IMR-90 (cell line): ENCODE data around the gene CDK14. TPM values are rescaled to one million over a fixed set of nuclear protein-coding genes. Genes with fewer than 3 reads are reported as not detected.

Source experiments
- ATAC-seq: fragments of 200-7000 bp; cut with Tn5 transposase; 2 replicates; pipeline ENCODE4 v1.9.1; 2020; ENCODE audit warnings: low read depth, mild to moderate bottlenecking, moderate library complexity
- BruUV-seq: library from RNA; stranded (reverse); fragments of 400-500 nt; replicated peaks from 2 replicates; lab custom pipeline; 2021; lab: Mats Ljungman, UMichigan
- CTCF ChIA-PET: fragments of 300-600 bp; formaldehyde crosslinking; extraction: SDS; loops from one replicate; lab custom pipeline; 2021; ENCODE audit warnings: antibody characterized with exemption; lab: Yijun Ruan, JAX
- POLR2A ChIA-PET: fragments of 300-600 bp; sonication (Branson Sonifier 250); formaldehyde crosslinking; loops from one replicate; lab custom pipeline; 2022; ENCODE audit warnings: antibody characterized with exemption; ENCODE audit not compliant: unreplicated experiment; lab: Charles Lee
- DNase-seq: peaks from one replicate; pipeline ENCODE4 v3.0.0; 2013
- H2AFZ ChIP-seq: replicated peaks from 2 replicates; pipeline ENCODE3; 2013; ENCODE audit warnings: low read length, mild to moderate bottlenecking; ENCODE audit not compliant: poor library complexity
- H2AK5ac ChIP-seq: 2 replicates; pipeline ENCODE4 v1.6.1; 2013; ENCODE audit warnings: low read depth, low read length, inconsistent platforms
- H2AK9ac ChIP-seq: replicated peaks from 2 replicates; pipeline ENCODE3; 2013; ENCODE audit warnings: mild to moderate bottlenecking, low read depth, low read length, moderate library complexity; ENCODE audit not compliant: poor library complexity
- H2BK120ac ChIP-seq: 2 replicates; pipeline ENCODE4 v1.6.1; 2013; ENCODE audit warnings: low read depth, low read length, inconsistent platforms
- H2BK15ac ChIP-seq: 3 replicates; pipeline ENCODE4 v1.6.1; 2013; ENCODE audit warnings: low read depth, low read length, inconsistent platforms
- H2BK20ac ChIP-seq: 2 replicates; pipeline ENCODE4 v1.6.1; 2013; ENCODE audit warnings: low read depth, mild to moderate bottlenecking, inconsistent platforms, low read length, moderate library complexity
- H2BK5ac ChIP-seq: 2 replicates; pipeline ENCODE4 v1.6.1; 2013; ENCODE audit warnings: mild to moderate bottlenecking, low read depth, low read length, inconsistent platforms; ENCODE audit not compliant: poor library complexity, severe bottlenecking
- H3K14ac ChIP-seq: replicated peaks from 2 replicates; pipeline ENCODE4 v1.6.1; 2013; ENCODE audit warnings: low read depth, low read length, inconsistent platforms
- H3K18ac ChIP-seq: 2 replicates; pipeline ENCODE4 v1.6.1; 2013; ENCODE audit warnings: low read depth, low read length, control low read depth
- H3K23ac ChIP-seq: 2 replicates; pipeline ENCODE4 v1.6.1; 2013; ENCODE audit warnings: low read depth, low read length, inconsistent platforms
- H3K27ac ChIP-seq: 2 replicates; pipeline ENCODE4 v1.5.1; 2013; ENCODE audit warnings: mild to moderate bottlenecking, control low read depth, low read length; ENCODE audit not compliant: insufficient read depth
- H3K27me3 ChIP-seq: 2 replicates; pipeline ENCODE4 v1.6.1; 2013; ENCODE audit warnings: low read length; ENCODE audit not compliant: control insufficient read depth, insufficient read depth
- H3K36me3 ChIP-seq: 2 replicates; pipeline ENCODE4 v1.6.1; 2013; ENCODE audit warnings: low read length, mixed read lengths; ENCODE audit not compliant: control insufficient read depth, insufficient read depth
- H3K4ac ChIP-seq: 2 replicates; pipeline ENCODE4 v1.6.1; 2013; ENCODE audit warnings: low read depth, low read length, inconsistent platforms
- H3K4me1 ChIP-seq: 2 replicates; pipeline ENCODE4 v1.6.1; 2013; ENCODE audit warnings: low read length, mixed read lengths; ENCODE audit not compliant: control insufficient read depth, insufficient read depth
- H3K4me2 ChIP-seq: 2 replicates; pipeline ENCODE4 v1.6.1; 2013; ENCODE audit warnings: low read depth, mild to moderate bottlenecking, control low read depth, low read length, moderate library complexity
- H3K4me3 ChIP-seq: 2 replicates; pipeline ENCODE4 v1.5.1; 2013; ENCODE audit warnings: low read depth, mild to moderate bottlenecking, control low read depth, low read length, moderate library complexity; ENCODE audit not compliant: insufficient read depth
- H3K56ac ChIP-seq: 2 replicates; pipeline ENCODE4 v1.6.1; 2013; ENCODE audit warnings: low read length, inconsistent platforms; ENCODE audit not compliant: insufficient read depth; ENCODE audit errors: extremely low read depth
- H3K79me1 ChIP-seq, 2 experiments: 2 replicates each; pipeline ENCODE4 v1.6.1; 2013; ENCODE audit warnings: low read length in 2 of 2, inconsistent platforms in 1 of 2, low read depth in 1 of 2
- H3K9ac ChIP-seq: 2 replicates; pipeline ENCODE4 v1.6.1; 2013; ENCODE audit warnings: low read depth, low read length, control low read depth
- H3K9me1 ChIP-seq: 2 replicates; pipeline ENCODE4 v1.6.1; 2013; ENCODE audit warnings: low read length, inconsistent platforms; ENCODE audit not compliant: insufficient read depth
- H3K9me3 ChIP-seq: 2 replicates; pipeline ENCODE4 v1.6.1; 2013; ENCODE audit warnings: low read length; ENCODE audit not compliant: control insufficient read depth, insufficient read depth
- H4K20me1 ChIP-seq: 2 replicates; pipeline ENCODE4 v1.6.1; 2013; ENCODE audit warnings: low read length, inconsistent platforms; ENCODE audit not compliant: insufficient read depth
- H4K5ac ChIP-seq: 2 replicates; pipeline ENCODE4 v1.6.1; 2013; ENCODE audit warnings: mild to moderate bottlenecking, low read depth, low read length, control low read depth
- H4K8ac ChIP-seq, 2 experiments: 2 replicates each; pipeline ENCODE4 v1.6.1; 2013; ENCODE audit warnings: low read depth in 2 of 2, low read length in 2 of 2, control low read depth in 1 of 2, inconsistent platforms in 1 of 2
- H4K91ac ChIP-seq: 2 replicates; pipeline ENCODE4 v1.6.1; 2013; ENCODE audit warnings: low read depth, low read length, inconsistent platforms; ENCODE audit not compliant: insufficient read depth
- BHLHE40 ChIP-seq: fragments of 150-350 bp; IDR thresholded peaks from 2 replicates; pipeline ENCODE4 v1.6.1; 2016; ENCODE audit warnings: mild to moderate bottlenecking, low read depth, low read length
- CEBPB ChIP-seq: IDR thresholded peaks from 2 replicates; pipeline ENCODE4 v1.6.1; 2012; ENCODE audit warnings: low read depth, low read length, improper control_type of control experiment
- CTCF ChIP-seq: conservative IDR thresholded peaks from 2 replicates; pipeline ENCODE4 v1.5.1; 2012; ENCODE audit warnings: mild to moderate bottlenecking, low read depth, low read length, improper control_type of control experiment
- FOS ChIP-seq: fragments of 150-350 bp; IDR thresholded peaks from 2 replicates; pipeline ENCODE4 v1.6.1; 2016; ENCODE audit warnings: low read depth, low read length
- RCOR1 ChIP-seq: IDR thresholded peaks from 2 replicates; pipeline ENCODE4 v1.6.1; 2012; ENCODE audit warnings: mild to moderate bottlenecking, low read length, improper control_type of control experiment; ENCODE audit not compliant: insufficient replicate concordance
- WGBS, 2 experiments: methylation state at CpG; one replicate each; pipeline versions ENCODE4 v1.1.5 to v1.1.7; 2013; ENCODE audit warnings: missing lambda C conversion rate in 2 of 2; ENCODE audit not compliant: insufficient read length in 1 of 2; ENCODE audit errors: extremely low coverage in 2 of 2; 5-methylcytosine and 5-hydroxymethylcytosine counted together
- dilution Hi-C: fragments of 300-500 bp; cut with HindIII; formaldehyde crosslinking; loops from one replicate; pipeline ENCODE4 v1.14.3; 2018; ENCODE audit warnings: low sequenced_read_pairs; ENCODE audit not compliant: unreplicated experiment
- in situ Hi-C: fragments of 300-500 bp; cut with MboI; formaldehyde crosslinking; loops from 3 replicates; pipeline ENCODE4 v1.14.3; 2019; ENCODE audit warnings: low sequenced_read_pairs, inconsistent platforms, mixed read lengths
- intact Hi-C: fragments of 100-400 bp; cut with micrococcal nuclease; formaldehyde crosslinking; loops from 2 replicates; pipeline ENCODE4 v1.10.0; 2022
- polyA plus RNA-seq, 3 experiments: library from polyadenylated mRNA; depleted of rRNA; stranded (reverse); fragments of >200 nt; gene quantifications; 2 replicates each; pipeline ENCODE4 v1.2.3, GENCODE V29; 2012; ENCODE audit warnings: low replicate concordance in 1 of 3
- total RNA-seq: library from RNA; depleted of rRNA; stranded (reverse); fragments of >200 nt; gene quantifications from 2 replicates; pipeline ENCODE4 v1.2.3, GENCODE V29; 2012

Gene CDK14
- total and polyA plus RNA-seq, 2 of the 4 experiments (the other 2 are of a cell fraction): 10.1 to 29.6 TPM

- peak overlapping the region; percentile 53 for H2BK5ac ChIP-seq
- no peak overlapping the region; the same call in 2 of the 3 replicates for H2BK15ac ChIP-seq
- intact Hi-C loops (no loop called here), in situ Hi-C loops (no loop called here), dilution Hi-C loops (no loop called here)
- H4K20me1 ChIP-seq: no peaks in the 10 kb centered on the region
- peak overlapping the region; percentile 49 for H3K18ac ChIP-seq
- no peaks in the 10 kb centered on the region for H3K27me3 ChIP-seq
- no CpG with 5 or more reads among the region's 4 CpGs for WGBS, 2 experiments
- no peak overlapping the region; the same call in 1 of the 2 replicates for H3K14ac ChIP-seq
- H3K23ac ChIP-seq: no peak overlapping the region
- H3K56ac ChIP-seq: no peak overlapping the region
- peaks cover 8% of the 10 kb centered on the region for H3K4me1 ChIP-seq
- H3K9ac ChIP-seq: no peak overlapping the region
- CTCF ChIA-PET: interaction anchor here (0.6 to 0.9 kb wide), 2 partner anchors 38 to 436 kb away, joined by 3 to 6 read pairs; no protein-coding TSS in a partner anchor
- no peak overlapping the region for H2AFZ ChIP-seq
- POLR2A ChIA-PET: no interaction called here
- H3K9me3 ChIP-seq: no peaks in the 10 kb centered on the region
- peak overlapping the region; percentile 35; the same call in 1 of the 2 replicates for H2BK120ac ChIP-seq
- H2AK9ac ChIP-seq: no peak overlapping the region
- H4K8ac ChIP-seq: peak overlapping the region in 1 of 2 experiments; percentile 33; a peak in 1 of 4 replicates
- H3K9me1 ChIP-seq: 0 out of 2 replicates have a peak, but pooled peaks cover 8% of the 10 kb centered on the region
- BruUV-seq: no TSS peak
- DNase-seq (peak; percentile 76), ATAC-seq (peak; percentile 84)
- no peak overlapping the region for H3K4me3 ChIP-seq
- no peak overlapping the region for H4K91ac ChIP-seq
- H4K5ac ChIP-seq: no peak overlapping the region
- H3K79me1 ChIP-seq: no peaks in the 10 kb centered on the region
- H2AK5ac ChIP-seq: peak overlapping the region; percentile 50; the same call in 1 of the 2 replicates
- H3K36me3 ChIP-seq: no peaks in the 10 kb centered on the region
- H2BK20ac ChIP-seq: peak overlapping the region; percentile 20; the same call in 1 of the 2 replicates
- peak overlapping the region; percentile 53; the same call in 1 of the 2 replicates for H3K4ac ChIP-seq
- no peak overlapping the region for H3K27ac ChIP-seq
- no peak overlapping the region for H3K4me2 ChIP-seq
- TF ChIP-seq CEBPB (peak; percentile 94), RCOR1 (no peak), CTCF (no peak), FOS (peak; percentile 76), BHLHE40 (no peak)
Measured at GRCh38 chr7:91249506-91250233, 653.5 kb downstream of the CDK14 start.
